Fibroblast of peridontal ligament (primary cell): Measurements from ENCODE around the gene SYT10.
"Not testable (repeated sequence)": the region's sequence is repeated elsewhere in the genome, so short reads cannot be mapped to it uniquely, and the experiment has no call there.

Source experiments
- DNase-seq: peaks from one replicate; pipeline ENCODE4 v3.0.0-alpha.2; 2010; ENCODE audit errors: extremely low read depth

Gene SYT10, protein sequence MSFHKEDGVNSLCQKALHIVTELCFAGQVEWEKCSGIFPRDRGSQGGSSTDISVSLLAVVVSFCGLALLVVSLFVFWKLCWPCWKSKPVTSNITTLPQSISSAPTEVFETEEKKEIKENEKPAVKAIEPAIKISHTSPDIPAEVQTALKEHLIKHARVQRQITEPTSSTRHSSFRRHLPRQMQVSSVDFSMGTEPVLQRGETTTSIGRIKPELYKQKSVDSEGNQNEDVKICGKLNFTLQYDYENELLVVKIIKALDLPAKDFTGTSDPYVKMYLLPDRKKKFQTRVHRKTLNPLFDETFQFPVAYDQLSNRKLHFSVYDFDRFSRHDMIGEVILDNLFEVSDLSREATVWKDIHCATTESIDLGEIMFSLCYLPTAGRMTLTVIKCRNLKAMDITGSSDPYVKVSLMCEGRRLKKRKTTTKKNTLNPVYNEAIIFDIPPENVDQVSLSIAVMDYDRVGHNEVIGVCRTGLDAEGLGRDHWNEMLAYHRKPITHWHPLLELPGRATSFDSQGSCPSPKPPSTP

DNA sequence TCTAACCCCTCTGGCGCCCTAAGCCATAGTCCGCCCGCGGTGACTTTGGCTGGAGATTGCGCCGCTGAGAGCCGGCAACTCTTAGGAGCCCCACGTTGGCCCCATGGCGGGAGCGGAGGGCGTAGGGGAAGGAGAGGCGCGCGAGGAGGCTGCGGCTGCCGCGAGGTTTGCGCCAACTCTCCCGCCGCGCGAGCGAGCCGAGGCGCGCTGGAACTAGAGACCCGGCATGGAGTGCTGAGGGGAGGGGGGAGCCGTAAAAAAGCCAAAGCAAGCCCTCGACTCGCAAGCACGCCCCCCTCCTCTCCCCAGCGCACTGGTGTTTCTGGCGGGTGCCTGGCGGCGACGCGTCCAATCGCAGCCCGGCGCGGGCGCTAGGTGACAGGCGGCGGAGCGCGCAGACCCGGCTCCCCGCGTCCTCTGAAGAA, at the start of gene SYT10:
Gene SYT10 (minus strand): TSS at position 233 of the 425 bp plus-strand sequence. CDS start 297 bp downstream, outside the sequence.
- no peak for DNase-seq

- DNase-seq, result no peak
Measured at GRCh38 chr12:33488036-33488435, 48.4 kb upstream of the SYT10 start.

DNA sequence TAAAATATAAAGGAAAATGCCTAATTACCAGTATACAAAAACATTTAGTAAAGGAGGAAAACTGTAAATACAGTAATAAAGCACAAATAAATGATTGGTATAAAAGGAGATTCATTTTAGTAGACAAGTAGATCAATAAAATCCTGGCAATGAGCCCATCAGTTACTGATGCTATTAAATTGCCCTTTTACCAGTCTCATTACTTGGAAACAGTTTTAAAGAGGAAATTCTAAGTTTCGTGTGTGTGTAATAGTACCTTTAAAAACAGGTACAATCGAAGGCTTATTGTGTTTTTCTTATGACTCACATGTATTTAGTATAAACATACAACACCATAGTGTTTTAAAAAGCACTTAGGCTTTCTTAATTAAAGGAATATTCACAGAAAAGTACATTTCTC, 46.4 kb upstream of the SYT10 start:
- no peak for DNase-seq

- no peak for DNase-seq
Measured at GRCh38 chr12:33484161-33484560, 44.5 kb upstream of the SYT10 start.

GRCh38 chr12:33480366-33480765, 40.7 kb upstream of the SYT10 start:
- DNase-seq, result no peak

- no peak for DNase-seq
Measured at GRCh38 chr12:33476058-33476457, 36.4 kb upstream of the SYT10 start.

DNA sequence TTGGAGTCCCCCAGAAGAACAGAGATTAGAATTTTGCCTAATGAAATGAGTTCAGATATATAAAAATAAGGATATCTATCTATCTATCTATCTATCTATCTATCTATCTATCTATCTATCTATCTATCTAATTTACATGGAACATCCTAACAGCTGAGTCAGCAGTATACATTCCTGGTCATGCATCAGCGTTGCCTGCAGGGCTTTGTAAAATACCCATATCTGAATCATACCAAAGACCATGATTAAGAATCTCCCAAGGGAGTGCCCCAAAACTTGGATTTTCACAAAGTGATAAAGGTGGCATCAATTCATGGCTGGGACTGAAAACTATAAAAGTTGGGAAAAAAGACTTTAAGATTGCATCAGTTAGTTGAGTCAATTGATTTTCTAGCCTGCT, 32.7 kb upstream of the SYT10 start:
- DNase-seq, result no peak

DNA sequence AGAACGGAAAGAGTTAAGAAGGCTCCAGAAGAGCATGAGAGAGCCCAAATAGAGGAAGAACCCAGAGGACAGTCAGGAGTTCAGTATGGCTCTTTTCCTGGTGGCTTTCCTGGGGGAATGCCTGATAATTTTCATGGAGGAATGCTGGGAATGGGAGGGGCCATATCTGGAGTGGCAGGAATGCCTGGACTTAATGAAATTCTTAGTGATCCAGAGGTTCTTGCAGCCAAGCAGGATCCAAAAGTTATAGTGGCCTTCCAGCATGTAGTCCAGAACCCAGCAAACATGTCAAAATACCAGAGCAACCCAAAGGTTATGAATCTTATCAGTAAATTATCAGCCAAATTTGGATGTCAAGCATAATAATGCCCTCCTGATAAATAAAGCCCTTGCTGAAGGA, 15.5 kb upstream of the SYT10 start:
- DNase-seq, result no peak

DNA sequence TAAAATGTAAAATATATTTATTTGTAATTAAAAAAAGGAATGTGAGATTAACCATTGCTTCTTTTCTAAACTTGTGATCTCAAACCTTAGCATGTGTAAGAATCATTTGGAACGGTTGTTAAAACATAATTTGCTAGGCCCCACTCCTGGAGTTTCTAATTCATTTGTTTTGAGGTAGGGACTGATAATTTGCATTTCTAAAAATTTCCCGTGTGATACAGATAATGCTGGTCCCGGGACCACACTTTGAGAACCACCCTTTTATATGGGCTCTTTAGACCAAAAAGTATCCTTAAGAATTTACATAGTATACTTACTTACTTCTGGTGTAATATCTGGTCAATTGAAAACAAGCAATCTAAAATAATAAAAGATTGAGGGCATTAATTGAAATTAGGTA, 10.9 kb upstream of the SYT10 start:
- DNase-seq, result no peak

GRCh38 chr12:33440477-33440876, 858 bp upstream of the SYT10 start:
- DNase-seq, result no peak

- DNase-seq, result peak; percentile 5
Measured at GRCh38 chr12:33438851-33439586, 600 bp downstream of the SYT10 start.

DNA sequence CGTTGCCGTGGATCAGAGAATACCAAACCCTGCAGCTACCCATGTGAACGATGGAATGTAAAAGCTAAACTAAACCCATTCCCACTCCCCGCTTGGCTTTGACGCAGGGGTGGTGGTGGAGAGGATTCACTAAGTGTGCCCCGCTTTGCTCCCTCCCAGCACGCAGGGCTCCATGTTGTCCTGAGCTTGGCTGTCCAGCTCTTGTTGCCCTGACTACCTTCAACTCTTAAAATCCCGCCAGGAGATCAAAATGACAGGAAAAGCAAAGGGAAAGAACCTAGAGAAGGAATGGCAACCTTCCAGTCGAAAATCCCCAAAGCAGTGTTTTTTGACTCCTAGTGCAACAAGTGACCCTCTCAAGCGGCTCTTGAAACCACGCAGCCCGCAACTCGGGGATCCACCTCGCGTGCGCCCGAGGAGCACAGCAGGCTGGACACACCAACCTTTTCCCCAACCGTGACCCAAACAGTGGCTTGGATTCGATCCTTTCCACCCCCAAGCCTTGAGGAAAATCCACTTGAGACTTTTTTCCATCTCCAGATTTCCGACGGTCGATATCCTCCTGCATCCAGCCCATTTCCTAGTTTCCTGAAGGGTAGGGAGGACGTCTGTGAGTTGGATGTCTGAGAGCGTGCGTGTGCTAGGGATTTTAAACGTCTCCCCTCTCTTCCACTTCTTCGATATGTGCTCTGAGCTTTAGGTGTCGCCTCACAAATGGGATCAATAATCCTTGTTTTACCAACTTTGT, 1.4 kb downstream of the SYT10 start:
- no peak for DNase-seq

DNA sequence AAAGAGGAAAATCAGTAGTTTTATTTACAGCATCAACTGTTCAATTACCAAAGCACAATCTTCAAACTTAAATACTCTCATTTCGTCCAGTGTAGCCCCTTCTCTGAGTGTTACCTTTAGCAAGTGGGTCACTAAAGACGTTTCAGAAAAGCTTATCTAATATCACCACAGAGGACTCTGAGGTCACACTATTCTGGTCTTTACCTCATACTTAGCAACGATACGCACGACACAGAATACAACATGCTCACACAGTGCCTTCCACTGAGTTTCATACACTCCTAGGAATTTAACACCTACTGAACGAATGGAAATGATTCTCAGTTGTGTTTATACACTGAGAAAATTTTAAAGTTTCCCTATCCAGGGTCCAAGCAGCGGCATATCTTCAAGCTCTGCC, 2.0 kb downstream of the SYT10 start:
- no peak for DNase-seq

- DNase-seq, result no peak
Measured at GRCh38 chr12:33432992-33433391, 6.6 kb downstream of the SYT10 start.

DNA sequence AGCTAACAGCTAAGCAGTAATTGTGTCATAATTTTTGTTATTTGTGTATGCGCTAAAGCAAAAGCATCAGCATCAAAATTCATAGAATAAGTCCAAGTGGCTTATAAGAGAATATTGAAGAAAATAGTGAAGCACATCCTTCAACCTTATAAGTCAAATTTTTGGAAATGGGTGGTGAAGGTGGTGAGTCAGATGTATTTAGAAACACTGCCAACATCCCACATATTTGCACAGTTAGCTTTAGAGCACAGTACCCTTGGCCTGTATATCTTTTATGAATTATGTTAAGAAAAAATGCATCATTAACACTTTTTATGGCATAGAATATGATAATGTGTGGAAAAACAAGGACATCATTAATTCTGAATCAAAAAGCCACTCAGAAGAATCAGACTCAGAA, 8.0 kb downstream of the SYT10 start:
- DNase-seq, result no peak

DNA sequence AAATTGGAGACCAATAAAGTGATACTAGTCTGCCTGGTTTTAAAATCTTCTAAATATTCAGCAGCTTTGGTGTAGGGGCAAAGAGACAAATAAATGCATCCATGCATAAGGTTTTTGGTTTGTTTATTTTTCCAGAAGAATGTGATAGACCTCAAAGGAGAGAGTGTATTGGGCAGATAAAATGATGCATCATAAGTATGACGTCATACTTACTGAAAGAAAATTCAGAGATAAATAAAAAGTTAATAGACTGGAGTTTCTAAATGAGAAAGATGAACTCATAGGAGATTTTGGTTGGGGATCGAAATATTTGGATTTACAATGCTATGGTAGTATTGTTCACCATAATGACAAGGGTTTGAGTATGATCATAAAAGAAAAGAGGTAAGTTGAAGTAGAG, 10.2 kb downstream of the SYT10 start:
- no peak for DNase-seq

GRCh38 chr12:33427071-33427470, 12.5 kb downstream of the SYT10 start:
- no peak for DNase-seq

- DNase-seq, result no peak
Measured at GRCh38 chr12:33423706-33424105, 15.9 kb downstream of the SYT10 start.

- DNase-seq, result not testable (repeated sequence)
Measured at GRCh38 chr12:33412410-33412809, 27.2 kb downstream of the SYT10 start.

DNA sequence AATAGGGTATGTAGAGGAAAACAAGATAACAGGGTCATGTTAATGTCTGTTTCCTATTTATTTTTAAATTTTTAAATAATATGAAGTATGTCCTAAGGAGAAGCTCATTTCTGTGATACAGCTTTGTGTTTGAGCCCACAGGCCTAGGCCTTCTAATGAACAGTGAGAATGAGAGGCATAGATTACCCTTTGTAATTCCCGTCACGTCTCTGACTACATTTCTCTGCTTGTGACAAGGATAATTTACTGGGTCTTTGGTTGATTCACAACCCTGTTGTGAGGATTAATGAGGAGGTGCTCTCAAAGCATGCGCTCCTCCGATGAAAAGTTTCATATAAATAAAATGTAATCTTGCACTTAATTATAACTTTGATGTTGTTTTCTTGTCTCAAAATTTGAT, 56.1 kb downstream of the SYT10 start:
- DNase-seq, result no peak

DNA sequence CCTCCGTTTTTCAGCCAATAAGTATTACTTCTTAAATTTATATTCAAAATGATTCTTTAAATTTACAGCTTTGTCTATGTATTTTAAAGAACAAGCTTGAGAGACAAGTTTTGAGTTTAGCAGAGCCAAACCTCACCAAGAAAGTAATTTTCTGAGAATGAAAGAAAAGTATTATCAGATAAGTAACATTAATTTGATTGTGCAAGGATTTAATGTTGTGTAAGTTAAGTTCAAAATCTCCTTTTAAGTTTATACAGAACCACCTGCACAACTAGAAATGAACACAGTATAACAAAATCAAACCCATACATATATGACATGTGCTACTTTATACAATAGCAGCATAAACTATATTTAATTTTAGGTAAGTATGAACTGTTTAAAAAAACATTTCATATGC, 63.5 kb downstream of the SYT10 start:
- DNase-seq, result no peak

DNA sequence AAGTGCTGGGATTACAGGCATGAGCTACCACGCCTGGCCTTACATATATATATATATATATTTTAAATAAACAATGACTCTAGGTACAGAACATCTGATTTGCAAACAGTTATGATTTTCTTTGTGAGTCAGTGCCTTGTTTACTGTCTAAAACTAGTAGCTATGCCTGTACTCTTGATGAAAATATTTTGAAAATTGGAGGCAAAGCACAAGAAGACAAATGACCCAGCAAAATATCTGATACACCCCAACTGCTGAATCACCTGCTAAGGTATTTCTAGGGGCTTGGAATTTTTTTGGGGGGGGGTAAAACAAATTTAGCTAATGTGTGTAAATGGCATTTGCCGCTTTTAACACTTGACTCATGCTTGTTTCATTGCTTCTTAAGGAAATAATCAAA, 69.3 kb downstream of the SYT10 start:
- no peak for DNase-seq
